Liver (tissue), 9 donors: Measurements from ENCODE around the gene TRIM65. TPM values are rescaled to one million over a fixed set of nuclear protein-coding genes. Genes with fewer than 3 reads are reported as not detected.

Experiments
- DNase-seq: peaks from one replicate; pipeline ENCODE4 v3.0.0-alpha.2; 2017; ENCODE audit warnings: low spot score
- H3K27ac ChIP-seq, 2 donors: one replicate each; pipeline ENCODE4 v1.7.0; 2013; ENCODE audit warnings: inconsistent platforms in 2 of 2, low read length in 2 of 2, control low read depth in 1 of 2, low read depth in 1 of 2, mild to moderate bottlenecking in 1 of 2
- H3K27me3 ChIP-seq, 4 donors: one replicate each; pipeline versions ENCODE4 v1.6.1 to v1.7.0; 2013; ENCODE audit warnings: low read length in 3 of 4, inconsistent platforms in 1 of 4, mild to moderate bottlenecking in 1 of 4, moderate library complexity in 1 of 4; ENCODE audit not compliant: control insufficient read depth in 4 of 4, insufficient read depth in 4 of 4
- H3K36me3 ChIP-seq, 4 donors: one replicate each; pipeline versions ENCODE4 v1.6.1 to v1.7.0; 2013; ENCODE audit warnings: low read length in 3 of 4, mild to moderate bottlenecking in 3 of 4, low read depth in 1 of 4, moderate library complexity in 1 of 4; ENCODE audit not compliant: control insufficient read depth in 4 of 4, insufficient read depth in 3 of 4
- H3K4me1 ChIP-seq, 4 donors: one replicate each; pipeline versions ENCODE4 v1.6.1 to v1.7.0; 2013; ENCODE audit warnings: low read length in 3 of 4, mild to moderate bottlenecking in 3 of 4, moderate library complexity in 1 of 4; ENCODE audit not compliant: control insufficient read depth in 4 of 4, insufficient read depth in 4 of 4
- H3K4me3 ChIP-seq, 3 donors: one replicate each; pipeline versions ENCODE4 v1.6.1 to v1.7.0; 2013; ENCODE audit warnings: low read length in 3 of 3, control low read depth in 1 of 3, low read depth in 1 of 3, mild to moderate bottlenecking in 1 of 3
- H3K9ac ChIP-seq, 2 donors: one replicate each; pipeline ENCODE4 v1.7.0; 2013; ENCODE audit warnings: low read length in 2 of 2, mild to moderate bottlenecking in 2 of 2, moderate library complexity in 2 of 2, control low read depth in 1 of 2, low read depth in 1 of 2
- H3K9me3 ChIP-seq, 4 donors: one replicate each; pipeline versions ENCODE4 v1.6.1 to v1.7.0; 2013; ENCODE audit warnings: low read length in 3 of 4; ENCODE audit not compliant: control insufficient read depth in 4 of 4
- ATF3 ChIP-seq: IDR thresholded peaks from 2 replicates; pipeline ENCODE4 v1.6.1; 2016; ENCODE audit warnings: antibody characterized with exemption
- EGR1 ChIP-seq, 2 donors: IDR thresholded peaks; 2 replicates each; pipeline ENCODE4 v1.6.1; 2016 to 2018; ENCODE audit warnings: antibody characterized with exemption in 2 of 2, low read depth in 2 of 2
- FOXA2 ChIP-seq: IDR thresholded peaks from 2 replicates; pipeline ENCODE4 v1.6.1; 2016; ENCODE audit warnings: antibody characterized with exemption
- HNF4A ChIP-seq, 2 donors: conservative IDR thresholded peaks; 2 replicates each; pipeline ENCODE4 v1.6.1; 2016; ENCODE audit warnings: antibody characterized with exemption in 2 of 2, mild to moderate bottlenecking in 2 of 2
- MAX ChIP-seq: IDR thresholded peaks from 2 replicates; pipeline ENCODE4 v1.6.1; 2016; ENCODE audit warnings: antibody characterized with exemption
- RAD21 ChIP-seq, 2 donors: IDR thresholded peaks; 2 replicates each; pipeline ENCODE4 v1.6.1; 2016; ENCODE audit warnings: antibody characterized with exemption in 2 of 2, mild to moderate bottlenecking in 2 of 2
- SP1 ChIP-seq: IDR thresholded peaks from 2 replicates; pipeline ENCODE4 v1.6.1; 2018; ENCODE audit warnings: antibody characterized with exemption, mild to moderate bottlenecking
- YY1 ChIP-seq: IDR thresholded peaks from 2 replicates; pipeline ENCODE4 v1.6.1; 2016; ENCODE audit warnings: antibody characterized with exemption, mild to moderate bottlenecking
- ZBTB33 ChIP-seq: IDR thresholded peaks from 2 replicates; pipeline ENCODE4 v1.6.1; 2016; ENCODE audit warnings: antibody characterized with exemption
- WGBS: extraction: QIAGEN DNeasy Blood & Tissue Kit; methylation state at CpG from one replicate; pipeline ENCODE4 v1.1.7; 2013; 5-methylcytosine and 5-hydroxymethylcytosine counted together
- polyA plus RNA-seq, 2 donors: library from polyadenylated mRNA; stranded (reverse) in 1 of 2; unstranded in 1 of 2; fragments of 200-250 nt in 1 of 2; fragments of >200 nt in 1 of 2; fragmentation: Nextera tagmentation in 1 of 2; extraction: Ambion mirVana in 1 of 2; gene quantifications; one replicate each; pipeline versions ENCODE4 v1.2.1 to v1.2.3, GENCODE V29; 2013 to 2015
- total RNA-seq, 2 donors: library from RNA; depleted of rRNA; stranded (reverse); fragments of >200 nt; gene quantifications; one replicate each; pipeline ENCODE4 v1.2.3, GENCODE V29; 2014
- TF ChIP-seq, protein P1 (sequence below): fragments of 150-350 bp; IDR thresholded peaks from 2 replicates; pipeline ENCODE4 v1.5.1; 2017; ENCODE audit warnings: improper control_type of control experiment, low read depth, low read length; ENCODE audit not compliant: missing input control
- donor health status: healthy.
- donor health status: healthy.
- donor health status: healthy.
- donor health status: healthy.
- donor health status: healthy.

The TRIM65 gene
- total and polyA plus RNA-seq, 4 donors: 1.5 to 8.6 (median 6.5) TPM

DNA sequence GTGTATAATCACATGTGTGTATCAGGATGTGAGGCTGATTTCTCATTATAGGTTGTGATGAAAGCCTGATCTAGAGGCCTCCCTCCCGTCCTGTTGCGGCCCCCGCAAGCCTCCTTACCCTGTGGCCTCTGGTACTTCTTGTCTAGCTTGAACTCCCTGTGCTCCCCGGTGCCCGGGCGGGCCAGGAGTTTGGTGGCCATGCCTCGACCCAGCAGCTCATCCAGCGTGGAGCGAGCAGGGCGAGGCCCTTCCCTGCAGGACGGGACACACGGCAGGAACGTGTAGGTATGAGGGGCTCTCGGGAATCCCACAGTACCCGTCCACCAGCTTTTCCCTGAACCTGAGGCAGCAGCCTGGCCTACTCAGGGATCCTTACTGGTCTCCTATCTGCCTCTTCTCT is 29.2 kb upstream of the TRIM65 start (continued):
- TF ChIP-seq, protein P1, sequence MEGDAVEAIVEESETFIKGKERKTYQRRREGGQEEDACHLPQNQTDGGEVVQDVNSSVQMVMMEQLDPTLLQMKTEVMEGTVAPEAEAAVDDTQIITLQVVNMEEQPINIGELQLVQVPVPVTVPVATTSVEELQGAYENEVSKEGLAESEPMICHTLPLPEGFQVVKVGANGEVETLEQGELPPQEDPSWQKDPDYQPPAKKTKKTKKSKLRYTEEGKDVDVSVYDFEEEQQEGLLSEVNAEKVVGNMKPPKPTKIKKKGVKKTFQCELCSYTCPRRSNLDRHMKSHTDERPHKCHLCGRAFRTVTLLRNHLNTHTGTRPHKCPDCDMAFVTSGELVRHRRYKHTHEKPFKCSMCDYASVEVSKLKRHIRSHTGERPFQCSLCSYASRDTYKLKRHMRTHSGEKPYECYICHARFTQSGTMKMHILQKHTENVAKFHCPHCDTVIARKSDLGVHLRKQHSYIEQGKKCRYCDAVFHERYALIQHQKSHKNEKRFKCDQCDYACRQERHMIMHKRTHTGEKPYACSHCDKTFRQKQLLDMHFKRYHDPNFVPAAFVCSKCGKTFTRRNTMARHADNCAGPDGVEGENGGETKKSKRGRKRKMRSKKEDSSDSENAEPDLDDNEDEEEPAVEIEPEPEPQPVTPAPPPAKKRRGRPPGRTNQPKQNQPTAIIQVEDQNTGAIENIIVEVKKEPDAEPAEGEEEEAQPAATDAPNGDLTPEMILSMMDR: no peak
- TF ChIP-seq ATF3: no peak
- TF ChIP-seq SP1: no peak
- no peak for TF ChIP-seq ZBTB33
- TF ChIP-seq FOXA2: no peak
- TF ChIP-seq EGR1 (IDR thresholded peaks at IDR 0.05; ENCODE audit: low read depth in 2 of 2): no peak
- TF ChIP-seq YY1: no peak

- no peak overlapping the region for H3K9ac ChIP-seq
- H3K4me3 ChIP-seq: no peak overlapping the region
- peaks cover 0 to 17% (median 14%) of the 10 kb centered on the region in 4 donors for H3K4me1 ChIP-seq
- no peaks in the 10 kb centered on the region for H3K9me3 ChIP-seq
- TF ChIP-seq EGR1 (IDR thresholded peaks at IDR 0.05; ENCODE audit: low read depth in 2 of 2) (no peak), MAX (no peak), SP1 (no peak)
- WGBS: 96% methylated on average over 11 of the region's 11 CpGs
- H3K36me3 ChIP-seq: no peaks in the 10 kb centered on the region
- H3K27ac ChIP-seq: no peak overlapping the region
- DNase-seq: no peak
- no peaks in the 10 kb centered on the region for H3K27me3 ChIP-seq
Measured at GRCh38 chr17:75925103-75925502, 28.4 kb upstream of the TRIM65 start.

DNA sequence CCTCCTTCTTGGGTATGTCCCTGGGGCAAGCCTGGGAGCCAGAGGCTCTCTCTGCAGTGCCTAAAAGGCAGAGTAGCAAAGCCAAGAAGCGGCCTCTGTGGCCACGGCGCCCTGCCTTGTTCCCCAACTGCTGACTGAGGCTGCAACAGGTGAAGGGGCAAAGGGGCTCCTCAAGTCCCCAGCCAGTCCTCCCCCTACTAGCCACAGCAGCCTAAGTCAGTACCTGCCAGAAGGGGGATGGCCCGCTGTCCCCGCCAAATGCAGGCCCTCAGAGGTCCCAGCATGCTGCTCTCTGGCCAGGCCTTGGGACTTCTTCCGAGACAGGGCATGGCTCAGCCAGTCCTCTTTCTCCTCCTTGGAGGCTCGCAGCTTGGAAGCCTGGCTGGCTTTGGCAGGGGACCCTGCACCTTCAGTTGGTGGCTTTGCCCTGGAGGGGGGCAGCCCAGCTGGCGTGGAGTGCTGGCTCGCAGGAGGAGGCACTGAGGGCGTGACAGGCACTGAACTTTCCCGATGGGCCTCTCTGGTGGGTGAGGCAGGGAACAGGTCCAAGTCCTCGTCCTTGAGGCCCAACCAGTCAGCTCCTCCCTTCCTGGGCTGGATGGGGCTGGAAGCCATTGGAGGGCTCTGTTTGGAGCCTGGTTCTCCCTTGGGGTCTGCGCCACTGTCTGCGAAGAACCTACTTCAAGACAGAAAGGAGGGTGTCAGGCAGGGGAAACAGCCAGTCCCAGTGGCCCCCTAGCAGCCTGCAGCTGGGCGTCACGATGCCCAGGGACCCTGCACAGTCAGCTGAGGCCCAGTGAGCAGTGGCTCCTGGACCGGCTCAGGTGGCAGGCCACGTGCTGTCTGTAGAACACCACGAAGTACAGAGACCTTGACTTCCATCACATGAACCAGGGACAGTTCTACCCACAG is 26.5 kb upstream of the TRIM65 start:
- H3K27me3 ChIP-seq: no peaks in the 10 kb centered on the region
- no peak overlapping the region for H3K9ac ChIP-seq
- H3K9me3 ChIP-seq: no peaks in the 10 kb centered on the region
- peaks cover 0 to 17% (median 14%) of the 10 kb centered on the region in 4 donors for H3K4me1 ChIP-seq
- H3K27ac ChIP-seq: peak overlapping the region; percentile 6 to 8
- DNase-seq: no peak
- H3K36me3 ChIP-seq: no peaks in the 10 kb centered on the region
- 91% methylated on average over 19 of the region's 19 CpGs for WGBS
- no peak overlapping the region for H3K4me3 ChIP-seq
- TF ChIP-seq EGR1 (IDR thresholded peaks at IDR 0.05; ENCODE audit: low read depth in 2 of 2) (no peak), ATF3 (no peak), SP1 (no peak), RAD21 (IDR thresholded peaks at IDR 0.05) (no peak), MAX (no peak), HNF4A (conservative IDR thresholded peaks at IDR 0.05) (no peak)
